BJ (cell line): ENCODE measurements around the gene ERI3. TPM values are rescaled to one million over a fixed set of nuclear protein-coding genes. Genes with fewer than 3 reads are reported as not detected.

Source experiments
- CTCF ChIA-PET: fragments of 350-600 bp; formaldehyde crosslinking; extraction: SDS; loops from one replicate; lab custom pipeline; 2021; ENCODE audit warnings: antibody characterized with exemption, inconsistent platforms; lab: Yijun Ruan, JAX
- POLR2A ChIA-PET: fragments of 300-600 bp; sonication (Branson Sonifier 250); formaldehyde crosslinking; extraction: SDS; loops from one replicate; lab custom pipeline; 2021; ENCODE audit warnings: antibody characterized with exemption; lab: Charles Lee
- DNase-seq: peaks from one replicate; pipeline ENCODE4 v3.0.0-alpha.2; 2011; ENCODE audit warnings: low read depth
- H3K27me3 ChIP-seq: 2 replicates; pipeline ENCODE4 v1.6.0; 2011; ENCODE audit warnings: low read length; ENCODE audit not compliant: control insufficient read depth, insufficient read depth
- H3K36me3 ChIP-seq: 2 replicates; pipeline ENCODE4 v1.5.1; 2011; ENCODE audit warnings: low read length; ENCODE audit not compliant: control insufficient read depth, insufficient read depth
- H3K4me3 ChIP-seq: 2 replicates; pipeline ENCODE4 v1.5.1; 2011; ENCODE audit warnings: low read depth, mild to moderate bottlenecking, control low read depth, low read length
- polyA plus RNA-seq: library from polyadenylated mRNA; depleted of rRNA; stranded (reverse); fragments of >200 nt; gene quantifications from 2 replicates; pipeline ENCODE4 v1.2.3, GENCODE V29; 2011
- TF ChIP-seq, protein P1 (sequence below): IDR thresholded peaks from 2 replicates; pipeline ENCODE4 v1.5.1; 2011; ENCODE audit warnings: low read depth, mild to moderate bottlenecking, control low read depth, inconsistent platforms, low read length, moderate library complexity; ENCODE audit not compliant: insufficient read depth

Gene ERI3
- polyA plus RNA-seq, 1 experiment, result 75.4 TPM

- DNase-seq, result no peak
- TF ChIP-seq, protein P1, sequence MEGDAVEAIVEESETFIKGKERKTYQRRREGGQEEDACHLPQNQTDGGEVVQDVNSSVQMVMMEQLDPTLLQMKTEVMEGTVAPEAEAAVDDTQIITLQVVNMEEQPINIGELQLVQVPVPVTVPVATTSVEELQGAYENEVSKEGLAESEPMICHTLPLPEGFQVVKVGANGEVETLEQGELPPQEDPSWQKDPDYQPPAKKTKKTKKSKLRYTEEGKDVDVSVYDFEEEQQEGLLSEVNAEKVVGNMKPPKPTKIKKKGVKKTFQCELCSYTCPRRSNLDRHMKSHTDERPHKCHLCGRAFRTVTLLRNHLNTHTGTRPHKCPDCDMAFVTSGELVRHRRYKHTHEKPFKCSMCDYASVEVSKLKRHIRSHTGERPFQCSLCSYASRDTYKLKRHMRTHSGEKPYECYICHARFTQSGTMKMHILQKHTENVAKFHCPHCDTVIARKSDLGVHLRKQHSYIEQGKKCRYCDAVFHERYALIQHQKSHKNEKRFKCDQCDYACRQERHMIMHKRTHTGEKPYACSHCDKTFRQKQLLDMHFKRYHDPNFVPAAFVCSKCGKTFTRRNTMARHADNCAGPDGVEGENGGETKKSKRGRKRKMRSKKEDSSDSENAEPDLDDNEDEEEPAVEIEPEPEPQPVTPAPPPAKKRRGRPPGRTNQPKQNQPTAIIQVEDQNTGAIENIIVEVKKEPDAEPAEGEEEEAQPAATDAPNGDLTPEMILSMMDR, result no peak
- no peaks in the 10 kb centered on the region for H3K27me3 ChIP-seq
- no peak overlapping the region for H3K4me3 ChIP-seq
- ChIA-PET POLR2A (interaction anchor here (0.7 kb wide), 1 partner anchor 25 kb away, joined by 5 read pairs; no protein-coding TSS in a partner anchor), CTCF (interaction anchor here (0.6 to 3.2 kb wide), 10 partner anchors 9 to 1384 kb away, joined by 3 to 14 read pairs (median 3); no protein-coding TSS in a partner anchor)
- H3K36me3 ChIP-seq, result no peaks in the 10 kb centered on the region
Measured at GRCh38 chr1:44326821-44327465, 28.1 kb downstream of the ERI3 start.

GRCh38 chr1:44326024-44326701 lies 28.9 kb downstream of the ERI3 start:
- POLR2A ChIA-PET, result interaction anchor here (0.7 kb wide), 1 partner anchor 26 kb away, joined by 5 read pairs; no protein-coding TSS in a partner anchor
- TF ChIP-seq, protein P1, result no peak
- Histone ChIP-seq H3K27me3 (no peaks in the 10 kb centered on the region), H3K4me3 (no peak overlapping the region), H3K36me3 (no peaks in the 10 kb centered on the region)
- CTCF ChIA-PET, result interaction anchor here (0.6 to 3.2 kb wide), 10 partner anchors 8 to 1384 kb away, joined by 3 to 14 read pairs (median 3); no protein-coding TSS in a partner anchor
- peak; percentile 9 for DNase-seq

GRCh38 chr1:44323947-44324346 lies 31.1 kb downstream of the ERI3 start:
- ChIA-PET POLR2A (no interaction called here), CTCF (interaction anchor here (1.0 to 1.7 kb wide), 3 partner anchors 10 to 328 kb away, joined by 3 to 5 read pairs (median 3); no protein-coding TSS in a partner anchor)
- TF ChIP-seq, protein P1, result no peak
- Histone ChIP-seq H3K27me3 (no peaks in the 10 kb centered on the region), H3K4me3 (no peak overlapping the region), H3K36me3 (no peaks in the 10 kb centered on the region)
- no peak for DNase-seq

DNA sequence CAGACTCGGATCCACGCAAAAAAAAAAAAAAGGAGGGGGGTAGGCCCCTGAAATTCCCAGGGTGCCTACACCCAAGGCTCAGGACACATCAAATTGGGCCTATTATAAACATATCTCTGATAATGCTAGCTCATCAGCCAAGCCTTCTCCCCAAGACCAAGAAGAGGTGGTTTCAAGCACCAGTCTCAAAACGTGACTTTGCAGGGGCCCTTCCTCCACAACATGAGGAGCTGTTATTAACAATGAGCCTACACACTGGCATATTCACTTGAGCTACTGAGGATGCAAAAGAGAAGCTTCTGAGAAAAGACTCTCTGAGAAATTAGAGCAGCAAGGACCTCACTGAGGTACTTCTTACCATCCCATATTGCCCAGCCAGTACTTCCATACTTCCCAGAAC lies 32.7 kb downstream of the ERI3 start:
- POLR2A ChIA-PET, result no interaction called here
- CTCF ChIA-PET, result interaction anchor here (0.7 to 1.7 kb wide), 5 partner anchors 10 to 625 kb away, joined by 3 to 6 read pairs (median 4); no protein-coding TSS in a partner anchor
- Histone ChIP-seq H3K36me3 (peaks cover 4% of the 10 kb centered on the region), H3K27me3 (no peaks in the 10 kb centered on the region), H3K4me3 (no peak overlapping the region)
- TF ChIP-seq, protein P1, result no peak
- DNase-seq, result no peak

- TF ChIP-seq, protein P1, result no peak
Measured at GRCh38 chr1:44321466-44321865, 33.6 kb downstream of the ERI3 start.

More at GRCh38 chr1:44321466-44321865, 33.6 kb downstream of the ERI3 start:
- H3K27me3 ChIP-seq, result no peaks in the 10 kb centered on the region
- no peak for DNase-seq
- POLR2A ChIA-PET, result no interaction called here
- CTCF ChIA-PET, result interaction anchor here (0.9 to 1.7 kb wide), 3 partner anchors 26 to 315 kb away, joined by 3 to 6 read pairs (median 5); no protein-coding TSS in a partner anchor
- no peak overlapping the region for H3K4me3 ChIP-seq
- peaks cover 5% of the 10 kb centered on the region for H3K36me3 ChIP-seq
